MM.1S (cell line): ENCODE data around the gene TGFB1I1.

Experiments
- DNase-seq: peaks from one replicate; pipeline ENCODE4 v3.0.0-alpha.2; 2015
- H2AFZ ChIP-seq: fragments of 300-600 bp; sonication (generic); 2 replicates; pipeline ENCODE4 v1.6.0; 2016; ENCODE audit warnings: antibody characterized with exemption, low read length
- H3F3A ChIP-seq: fragments of 300-600 bp; sonication (generic); 2 replicates; pipeline ENCODE4 v1.6.1; 2016; ENCODE audit warnings: mild to moderate bottlenecking, antibody characterized with exemption, low read length, moderate library complexity, mixed read lengths; ENCODE audit not compliant: insufficient read depth
- H3K27ac ChIP-seq: fragments of 300-600 bp; sonication (generic); 2 replicates; pipeline ENCODE4 v1.5.1; 2016; ENCODE audit warnings: mild to moderate bottlenecking, low read length
- H3K27me3 ChIP-seq: fragments of 300-600 bp; sonication (generic); replicated peaks from 2 replicates; pipeline ENCODE4 v1.6.0; 2016; ENCODE audit warnings: low read length; ENCODE audit not compliant: insufficient read depth
- H3K36me3 ChIP-seq: fragments of 300-600 bp; sonication (generic); replicated peaks from 2 replicates; pipeline ENCODE4 v1.6.1; 2016; ENCODE audit warnings: mild to moderate bottlenecking, low read length, mixed read lengths; ENCODE audit not compliant: insufficient read depth
- H3K4me1 ChIP-seq: fragments of 300-600 bp; sonication (generic); 2 replicates; pipeline ENCODE4 v1.6.1; 2016; ENCODE audit warnings: low read length, mixed read lengths
- H3K4me2 ChIP-seq: fragments of 300-600 bp; sonication (generic); 2 replicates; pipeline ENCODE4 v1.6.0; 2016; ENCODE audit warnings: low read depth, low read length
- H3K4me3 ChIP-seq: fragments of 300-600 bp; sonication (generic); 2 replicates; pipeline ENCODE4 v1.5.1; 2016; ENCODE audit warnings: low read length, mixed read lengths
- H3K79me2 ChIP-seq: fragments of 300-600 bp; sonication (generic); 2 replicates; pipeline ENCODE4 v1.6.1; 2016; ENCODE audit warnings: mixed run types, low read length, mixed read lengths
- H3K9ac ChIP-seq: fragments of 300-600 bp; sonication (generic); 2 replicates; pipeline ENCODE4 v1.6.1; 2016; ENCODE audit warnings: low read length, mixed read lengths
- H3K9me2 ChIP-seq: fragments of 300-600 bp; sonication (generic); replicated peaks from 2 replicates; pipeline ENCODE4 v1.6.1; 2016; ENCODE audit warnings: mild to moderate bottlenecking, low read length, mixed read lengths; ENCODE audit not compliant: insufficient read depth
- H3K9me3 ChIP-seq: fragments of 300-600 bp; sonication (generic); replicated peaks from 2 replicates; pipeline ENCODE4 v1.6.1; 2016; ENCODE audit warnings: mild to moderate bottlenecking, low read length, mixed read lengths; ENCODE audit not compliant: insufficient read depth
- H4K20me1 ChIP-seq: fragments of 300-600 bp; sonication (generic); 2 replicates; pipeline ENCODE4 v1.6.1; 2016; ENCODE audit warnings: mild to moderate bottlenecking, low read length, moderate library complexity, mixed read lengths; ENCODE audit not compliant: insufficient read depth
- EZH2 ChIP-seq: fragments of 300-600 bp; sonication (generic); optimal IDR thresholded peaks from 2 replicates; pipeline ENCODE3; 2017; ENCODE audit warnings: low read depth, mild to moderate bottlenecking, antibody characterized with exemption, low read length, mixed read lengths
- EZH2phosphoT487 ChIP-seq: fragments of 300-600 bp; sonication (generic); IDR thresholded peaks from 2 replicates; pipeline ENCODE4 v1.6.1; 2018; ENCODE audit warnings: antibody characterized with exemption, low read length
- TF ChIP-seq, protein P1 (sequence below): fragments of 300-600 bp; sonication (generic); IDR thresholded peaks from 2 replicates; pipeline ENCODE4 v1.5.1; 2016; ENCODE audit warnings: antibody characterized with exemption, low read length, mixed read lengths

TGFB1I1 gene

DNA sequence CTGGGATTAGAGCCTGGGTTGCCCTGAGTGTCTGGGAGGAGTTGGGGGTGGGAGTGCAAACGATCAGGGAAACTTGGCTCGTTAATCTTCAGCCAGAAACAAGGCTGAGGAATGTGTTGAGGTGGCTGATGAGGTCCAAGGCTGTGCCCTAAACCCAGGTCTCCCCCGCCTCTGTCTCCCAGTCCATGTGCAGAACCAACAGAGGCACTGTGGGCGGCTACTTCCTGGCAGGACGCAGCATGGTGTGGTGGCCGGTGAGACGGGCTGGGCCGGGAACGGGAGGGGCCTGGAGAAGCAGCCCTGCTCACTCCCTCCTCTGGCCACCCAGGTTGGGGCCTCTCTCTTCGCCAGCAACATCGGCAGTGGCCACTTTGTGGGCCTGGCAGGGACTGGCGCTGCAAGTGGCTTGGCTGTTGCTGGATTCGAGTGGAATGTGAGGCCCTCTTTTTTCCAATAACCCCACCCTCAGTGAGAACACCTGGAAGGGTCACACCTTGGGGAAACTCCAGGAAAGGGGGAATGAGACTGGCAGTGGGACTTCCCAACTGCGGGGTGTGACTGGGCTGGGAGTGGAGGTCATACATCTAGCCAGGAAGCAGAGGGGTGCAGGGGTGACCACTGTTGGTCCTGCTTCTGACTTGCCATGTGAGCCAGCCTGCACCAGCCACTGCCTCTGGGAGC, 12.7 kb downstream of the TGFB1I1 start:
- H3K9ac ChIP-seq: no peak overlapping the region
- H3K27me3 ChIP-seq: 0 out of 2 replicates have a peak, but pooled peaks cover 10% of the 10 kb centered on the region
- H3K27ac ChIP-seq: no peak overlapping the region
- H3K4me3 ChIP-seq: no peak overlapping the region
- no peaks in the 10 kb centered on the region for H3F3A ChIP-seq
- H3K4me1 ChIP-seq: no peaks in the 10 kb centered on the region
- no peaks in the 10 kb centered on the region for H4K20me1 ChIP-seq
- H3K4me2 ChIP-seq: no peak overlapping the region
- DNase-seq: no peak
- no peaks in the 10 kb centered on the region for H3K36me3 ChIP-seq
- H3K79me2 ChIP-seq: no peaks in the 10 kb centered on the region
- no peak for TF ChIP-seq EZH2
- TF ChIP-seq EZH2phosphoT487: no peak
- TF ChIP-seq, protein P1, sequence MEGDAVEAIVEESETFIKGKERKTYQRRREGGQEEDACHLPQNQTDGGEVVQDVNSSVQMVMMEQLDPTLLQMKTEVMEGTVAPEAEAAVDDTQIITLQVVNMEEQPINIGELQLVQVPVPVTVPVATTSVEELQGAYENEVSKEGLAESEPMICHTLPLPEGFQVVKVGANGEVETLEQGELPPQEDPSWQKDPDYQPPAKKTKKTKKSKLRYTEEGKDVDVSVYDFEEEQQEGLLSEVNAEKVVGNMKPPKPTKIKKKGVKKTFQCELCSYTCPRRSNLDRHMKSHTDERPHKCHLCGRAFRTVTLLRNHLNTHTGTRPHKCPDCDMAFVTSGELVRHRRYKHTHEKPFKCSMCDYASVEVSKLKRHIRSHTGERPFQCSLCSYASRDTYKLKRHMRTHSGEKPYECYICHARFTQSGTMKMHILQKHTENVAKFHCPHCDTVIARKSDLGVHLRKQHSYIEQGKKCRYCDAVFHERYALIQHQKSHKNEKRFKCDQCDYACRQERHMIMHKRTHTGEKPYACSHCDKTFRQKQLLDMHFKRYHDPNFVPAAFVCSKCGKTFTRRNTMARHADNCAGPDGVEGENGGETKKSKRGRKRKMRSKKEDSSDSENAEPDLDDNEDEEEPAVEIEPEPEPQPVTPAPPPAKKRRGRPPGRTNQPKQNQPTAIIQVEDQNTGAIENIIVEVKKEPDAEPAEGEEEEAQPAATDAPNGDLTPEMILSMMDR: no peak
- no peaks in the 10 kb centered on the region for H3K9me3 ChIP-seq
- H3K9me2 ChIP-seq: no peaks in the 10 kb centered on the region
- H2AFZ ChIP-seq: no peak overlapping the region

DNA sequence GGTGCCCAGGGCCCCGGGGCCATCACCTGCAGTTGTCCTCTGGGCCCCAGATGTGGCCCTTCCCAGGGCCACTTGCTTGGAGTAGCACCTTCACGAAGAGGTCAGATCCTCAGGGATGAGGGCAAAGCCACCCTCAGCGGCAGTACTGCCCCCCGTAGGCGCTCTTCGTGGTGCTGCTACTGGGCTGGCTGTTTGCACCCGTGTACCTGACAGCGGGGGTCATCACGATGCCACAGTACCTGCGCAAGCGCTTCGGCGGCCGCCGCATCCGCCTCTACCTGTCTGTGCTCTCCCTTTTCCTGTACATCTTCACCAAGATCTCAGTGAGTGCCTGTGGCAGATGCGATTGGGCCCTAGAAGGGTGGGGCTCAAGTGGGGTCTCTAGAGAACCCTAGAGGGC, 13.6 kb downstream of the TGFB1I1 start:
- H2AFZ ChIP-seq: no peak overlapping the region
- H3K27me3 ChIP-seq: 0 out of 2 replicates have a peak, but pooled peaks cover 10% of the 10 kb centered on the region
- no peak overlapping the region for H3K27ac ChIP-seq
- H3K9me2 ChIP-seq: no peaks in the 10 kb centered on the region
- H3K4me1 ChIP-seq: no peaks in the 10 kb centered on the region
- no peak overlapping the region for H3K9ac ChIP-seq
- no peak for DNase-seq
- TF ChIP-seq, protein P1: no peak
- TF ChIP-seq EZH2phosphoT487 (no peak), EZH2 (no peak)
- H4K20me1 ChIP-seq: no peaks in the 10 kb centered on the region
- no peaks in the 10 kb centered on the region for H3F3A ChIP-seq
- H3K36me3 ChIP-seq: no peaks in the 10 kb centered on the region
- H3K9me3 ChIP-seq: no peaks in the 10 kb centered on the region
- no peaks in the 10 kb centered on the region for H3K79me2 ChIP-seq
- H3K4me3 ChIP-seq: no peak overlapping the region
- H3K4me2 ChIP-seq: no peak overlapping the region

DNA sequence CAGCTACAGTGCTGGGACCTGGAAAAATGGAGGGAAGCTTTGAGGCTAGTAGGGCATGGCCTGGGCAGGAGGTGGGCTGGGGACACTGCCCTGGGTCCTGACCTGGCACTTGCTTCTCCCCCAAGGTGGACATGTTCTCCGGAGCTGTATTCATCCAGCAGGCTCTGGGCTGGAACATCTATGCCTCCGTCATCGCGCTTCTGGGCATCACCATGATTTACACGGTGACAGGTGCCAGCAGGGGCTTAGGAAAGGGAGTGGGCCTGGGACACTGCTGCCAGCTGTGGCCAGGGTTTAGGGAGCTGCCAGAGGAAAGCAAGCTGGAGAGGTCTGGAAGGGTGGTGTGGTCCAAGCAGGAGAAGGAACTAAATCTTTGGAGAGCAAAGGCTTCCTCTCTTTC, 14.1 kb downstream of the TGFB1I1 start:
- Histone ChIP-seq H4K20me1 (no peaks in the 10 kb centered on the region), H3K9me2 (no peaks in the 10 kb centered on the region), H3K4me1 (no peaks in the 10 kb centered on the region), H2AFZ (no peak overlapping the region), H3K4me2 (no peak overlapping the region), H3K27ac (no peak overlapping the region), H3K79me2 (no peaks in the 10 kb centered on the region), H3K4me3 (no peak overlapping the region), H3F3A (no peaks in the 10 kb centered on the region), H3K9me3 (no peaks in the 10 kb centered on the region), H3K27me3 (0 out of 2 replicates have a peak, but pooled peaks cover 10% of the 10 kb centered on the region), H3K9ac (no peak overlapping the region), H3K36me3 (no peaks in the 10 kb centered on the region)
- TF ChIP-seq, protein P1: no peak
- TF ChIP-seq EZH2phosphoT487 (no peak), EZH2 (no peak)
- DNase-seq: no peak
